K562 (cell line): ENCODE measurements around the gene FHIT. TPM values are rescaled to one million over a fixed set of nuclear protein-coding genes. Genes with fewer than 3 reads are reported as not detected.

Experiments
- ATAC-seq: fragments of 200-7000 bp; cut with Tn5 transposase; 3 replicates; pipeline ENCODE4 v1.9.1; 2020; ENCODE audit warnings: moderate library complexity
- BruUV-seq: library from RNA; stranded (reverse); fragments of 400-500 nt; replicated peaks from 2 replicates; lab custom pipeline; 2021; lab: Mats Ljungman, UMichigan
- CTCF ChIA-PET: fragments of 300-600 bp; formaldehyde crosslinking; extraction: SDS; loops from one replicate; lab custom pipeline; 2021; ENCODE audit warnings: low intra/inter-chr PET ratio; lab: Yijun Ruan, JAX
- POLR2A ChIA-PET: fragments of 300-600, 350-650 bp; sonication (Branson Sonifier 250); formaldehyde crosslinking; extraction: SDS; loops from one replicate; lab custom pipeline; 2021; ENCODE audit warnings: antibody characterized with exemption, inconsistent platforms; lab: Yijun Ruan, JAX
- DNase-seq, 4 experiments: peaks; one replicate each; pipeline versions ENCODE4 v3.0.0 to v3.0.0-alpha.2; 2011 to 2018; ENCODE audit warnings: low spot score in 3 of 4, mixed read lengths in 3 of 4; ENCODE audit errors: extremely low read depth in 1 of 4
- FAIRE-seq: peaks from 2 replicates; lab custom pipeline; 2011; peaks lifted over from hg19 to GRCh38; lab: Jason Lieb, UNC
- H2AFZ ChIP-seq: 2 replicates; pipeline ENCODE4 v1.6.0; 2011; ENCODE audit warnings: low read depth, low read length, control low read depth, inconsistent platforms
- H3K27ac ChIP-seq: fragments of 200-600 bp; 3 replicates; pipeline ENCODE4 v1.8.0; 2011; ENCODE audit warnings: low read depth, mild to moderate bottlenecking, control low read depth, inconsistent platforms, low read length, moderate library complexity, mixed read lengths; ENCODE audit errors: extremely low read depth
- H3K27me3 ChIP-seq, 2 experiments: fragments of 300-600 bp in 1 of 2; 2 replicates in 1 of 2; 3 replicates in 1 of 2; pipeline versions ENCODE4 v1.6.0 to v1.8.0; 2011; ENCODE audit warnings: inconsistent platforms in 2 of 2, low read length in 2 of 2, mild to moderate bottlenecking in 1 of 2, mixed read lengths in 1 of 2, moderate library complexity in 1 of 2; ENCODE audit not compliant: control insufficient read depth in 2 of 2, insufficient read depth in 2 of 2
- H3K36me3 ChIP-seq: fragments of 300-600 bp; 3 replicates; pipeline ENCODE4 v1.8.0; 2011; ENCODE audit warnings: mild to moderate bottlenecking, low read length, inconsistent platforms; ENCODE audit not compliant: control insufficient read depth, insufficient read depth
- H3K4me1 ChIP-seq, 2 experiments: fragments of 200-600 bp in 1 of 2; replicated peaks in 1 of 2; 2 replicates in 1 of 2; 3 replicates in 1 of 2; pipeline versions ENCODE4 v1.5.1 to v1.8.0; 2011; ENCODE audit warnings: inconsistent platforms in 2 of 2, low read length in 2 of 2, mild to moderate bottlenecking in 1 of 2, mixed read lengths in 1 of 2, moderate library complexity in 1 of 2; ENCODE audit not compliant: control insufficient read depth in 2 of 2, insufficient read depth in 2 of 2
- H3K4me2 ChIP-seq: 2 replicates; pipeline ENCODE4 v1.6.1; 2011; ENCODE audit warnings: low read length, control low read depth, inconsistent platforms, mixed read lengths; ENCODE audit not compliant: insufficient read depth
- H3K4me3 ChIP-seq: fragments of 200-600 bp; sonication (generic), shearing (Covaris generic); 2 replicates; pipeline ENCODE4 v1.5.1; 2016; ENCODE audit warnings: control low read depth, inconsistent platforms
- H3K79me2 ChIP-seq: fragments of 200-600 bp; 3 replicates; pipeline ENCODE4 v1.8.0; 2011; ENCODE audit warnings: low read length, inconsistent platforms; ENCODE audit not compliant: control insufficient read depth, insufficient read depth
- H3K9ac ChIP-seq, 2 experiments: 2 replicates each; pipeline versions ENCODE4 v1.6.0 to v1.6.1; 2011; ENCODE audit warnings: low read depth in 2 of 2, low read length in 2 of 2, control low read depth in 1 of 2, inconsistent platforms in 1 of 2, mild to moderate bottlenecking in 1 of 2, mixed read lengths in 1 of 2; ENCODE audit not compliant: insufficient read depth in 1 of 2
- H3K9me1 ChIP-seq: one replicate; pipeline ENCODE4 v1.6.0; 2011; ENCODE audit warnings: inconsistent platforms, mild to moderate bottlenecking, low read length, moderate library complexity; ENCODE audit not compliant: control insufficient read depth, insufficient read depth
- H3K9me3 ChIP-seq: replicated peaks from 2 replicates; pipeline ENCODE4 v1.5.1; 2011; ENCODE audit warnings: low read depth, low read length, inconsistent platforms; ENCODE audit not compliant: control insufficient read depth, insufficient read depth
- H4K20me1 ChIP-seq: replicated peaks from 2 replicates; pipeline ENCODE4 v1.6.1; 2011; ENCODE audit warnings: low read length, inconsistent platforms, mixed read lengths; ENCODE audit not compliant: control insufficient read depth, insufficient read depth
- CEBPG ChIP-seq, 3 experiments: fragments of 200-800 bp in 1 of 3; sonication (Bioruptor generic) in 1 of 3; sonication (generic) in 1 of 3; formaldehyde crosslinking in 1 of 3; IDR thresholded peaks in 2 of 3; conservative IDR thresholded peaks in 1 of 3; 2 replicates each; pipeline versions ENCODE4 v1.6.1 to v1.8.0; 2016 to 2022; ENCODE audit warnings: missing compliant biosample characterization in 2 of 3, missing genetic modification characterization in 2 of 3, mild to moderate bottlenecking in 1 of 3, missing genetic modification reagents in 1 of 3
- ELF1 ChIP-seq: fragments of 200-800 bp; sonication (Bioruptor generic); IDR thresholded peaks from 2 replicates; pipeline ENCODE4 v1.6.1; 2016; ENCODE audit warnings: missing genetic modification characterization, missing compliant biosample characterization
- FOXP1 ChIP-seq: sonication (generic); formaldehyde crosslinking; IDR thresholded peaks from 2 replicates; pipeline ENCODE4 v1.8.0; 2022; ENCODE audit warnings: mild to moderate bottlenecking, missing genetic modification reagents
- GATAD2B ChIP-seq: fragments of 450-650 bp; IDR thresholded peaks from 2 replicates; pipeline ENCODE4 v1.6.1; 2017; ENCODE audit warnings: mild to moderate bottlenecking, borderline replicate concordance
- HMGN3 ChIP-seq: IDR thresholded peaks from 2 replicates; pipeline ENCODE4 v1.6.1; 2011; ENCODE audit warnings: borderline replicate concordance, low read depth, mild to moderate bottlenecking, mixed read lengths, low read length; ENCODE audit not compliant: insufficient read length; ENCODE audit errors: extremely low read depth
- MYC ChIP-seq, 2 experiments: fragments of 250-450 bp in 1 of 2; sonication (Bioruptor Pico) in 1 of 2; IDR thresholded peaks; 2 replicates each; pipeline versions ENCODE4 v1.5.1 to v1.6.1; 2012 to 2021; ENCODE audit warnings: low read depth in 2 of 2, borderline replicate concordance in 1 of 2, improper control_type of control experiment in 1 of 2, low read length in 1 of 2, mild to moderate bottlenecking in 1 of 2, moderate library complexity in 1 of 2
- PHTF2 ChIP-seq: fragments of 250-450 bp; sonication (Bioruptor Pico); IDR thresholded peaks from 2 replicates; pipeline ENCODE4 v1.5.0; 2021; ENCODE audit warnings: mild to moderate bottlenecking
- POU5F1 ChIP-seq: fragments of 150-350 bp; IDR thresholded peaks from 2 replicates; pipeline ENCODE4 v1.6.1; 2014; ENCODE audit warnings: borderline replicate concordance, low read length, low read depth, mild to moderate bottlenecking; ENCODE audit not compliant: partially characterized antibody
- PRPF4 ChIP-seq: fragments of 200-400 bp; formaldehyde crosslinking; IDR thresholded peaks from one replicate; pipeline ENCODE4 v1.6.1; 2017; ENCODE audit warnings: low read length, low read depth, mild to moderate bottlenecking; ENCODE audit not compliant: insufficient read depth, poor library complexity, severe bottlenecking
- RBM17 ChIP-seq: fragments of 200-400 bp; formaldehyde crosslinking; IDR thresholded peaks from 2 replicates; pipeline ENCODE4 v1.6.1; 2017; ENCODE audit warnings: low read depth, mild to moderate bottlenecking, low read length, borderline replicate concordance
- TCF7L2 ChIP-seq: fragments of 150-350 bp; IDR thresholded peaks from 2 replicates; pipeline ENCODE4 v1.6.1; 2016; ENCODE audit warnings: low read depth, mild to moderate bottlenecking, low read length, moderate library complexity
- ZBED1 ChIP-seq: IDR thresholded peaks from 2 replicates; pipeline ENCODE4 v1.6.1; 2014
- WGBS: fragments of 100-300 bp; shearing (Covaris generic); methylation state at CpG from one replicate; pipeline ENCODE4 v1.1.6; 2016; ENCODE audit warnings: low coverage, mixed read lengths; ENCODE audit not compliant: insufficient coverage; ENCODE audit errors: missing lambda C conversion rate; 5-methylcytosine and 5-hydroxymethylcytosine counted together
- in situ Hi-C: fragments of 300-500 bp; cut with MboI; formaldehyde crosslinking; loops from 4 replicates; pipeline ENCODE4 v1.15.0; 2018; ENCODE audit warnings: inconsistent platforms, mixed read lengths
- intact Hi-C: fragments of 100-400 bp; cut with micrococcal nuclease; formaldehyde crosslinking; loops from 2 replicates; pipeline ENCODE4 v1.14.2; 2022
- polyA plus RNA-seq, 8 experiments: library from polyadenylated mRNA; depleted of rRNA in 4 of 8; stranded (reverse) in 5 of 8; unstranded in 3 of 8; fragments of >200 nt; fragmentation: Nextera tagmentation in 2 of 8; fragmentation: Illumina TruSeq in 1 of 8; extraction: Ambion mirVana in 2 of 8; extraction: Trizol in 1 of 8; gene quantifications; 2 replicates each; pipeline versions ENCODE4 v1.2.1 to v1.2.3, GENCODE V29; 2011 to 2014; ENCODE audit warnings: inconsistent platforms in 1 of 8, missing spikeins in 1 of 8
- total RNA-seq, 7 experiments: library from RNA; depleted of rRNA in 6 of 7; stranded (reverse); fragments of >200 nt in 6 of 7; fragmentation: Illumina TruSeq in 2 of 7; extraction: Trizol in 2 of 7; gene quantifications; 2 replicates each; pipeline versions ENCODE4 v1.2.1 to v1.2.3, GENCODE V29; 2011 to 2021; ENCODE audit warnings: low replicate concordance in 1 of 7
- TF ChIP-seq, protein P1 (sequence below): fragments of 450-650 bp; formaldehyde crosslinking; conservative IDR thresholded peaks from 2 replicates; pipeline ENCODE4 v1.4.0; 2022; ENCODE audit warnings: mild to moderate bottlenecking, missing genetic modification characterization
- TF ChIP-seq, protein P2 (sequence below): sonication (generic); formaldehyde crosslinking; IDR thresholded peaks from 2 replicates; pipeline ENCODE4 v1.8.0; 2022; ENCODE audit warnings: missing genetic modification reagents, mild to moderate bottlenecking, moderate library complexity, borderline replicate concordance
- TF ChIP-seq, protein P3 (sequence below): fragments of 450-650 bp; formaldehyde crosslinking; IDR thresholded peaks from 2 replicates; pipeline ENCODE4 v1.4.0; 2022; ENCODE audit warnings: missing genetic modification characterization
- TF ChIP-seq, protein P4 (sequence below): IDR thresholded peaks from 2 replicates; pipeline ENCODE4 v1.6.1; 2016; ENCODE audit warnings: missing genetic modification characterization, missing compliant biosample characterization

Gene FHIT
- total and polyA plus RNA-seq, 9 of the 15 experiments (the other 6 are each of a cell fraction or from before 2014, with no cell fraction given): 1.7 to 9.1 (median 4.3) TPM

DNA sequence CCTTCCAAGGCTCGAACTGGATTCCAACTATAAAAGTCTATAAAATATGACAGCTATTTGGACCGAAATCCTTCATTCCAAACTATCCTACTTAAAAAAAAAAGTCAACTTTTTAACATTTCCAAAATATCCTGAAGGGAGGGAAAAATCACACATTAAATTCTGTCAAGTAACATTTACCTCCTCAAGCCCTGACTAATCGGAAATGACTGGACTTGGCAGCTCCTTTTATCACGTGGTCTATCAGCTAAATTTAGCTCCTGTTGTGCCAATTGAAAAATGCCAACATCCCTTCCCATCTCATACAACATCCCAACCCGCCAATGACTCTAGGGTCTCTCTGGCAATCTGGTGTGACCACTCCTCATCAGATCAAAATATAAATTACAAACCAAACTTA lies 297.9 kb downstream of the FHIT start (continued):
- TF ChIP-seq ELF1 (tag): no peak
- TF ChIP-seq TCF7L2: no peak
- no peak for TF ChIP-seq GATAD2B
- TF ChIP-seq, protein P1, sequence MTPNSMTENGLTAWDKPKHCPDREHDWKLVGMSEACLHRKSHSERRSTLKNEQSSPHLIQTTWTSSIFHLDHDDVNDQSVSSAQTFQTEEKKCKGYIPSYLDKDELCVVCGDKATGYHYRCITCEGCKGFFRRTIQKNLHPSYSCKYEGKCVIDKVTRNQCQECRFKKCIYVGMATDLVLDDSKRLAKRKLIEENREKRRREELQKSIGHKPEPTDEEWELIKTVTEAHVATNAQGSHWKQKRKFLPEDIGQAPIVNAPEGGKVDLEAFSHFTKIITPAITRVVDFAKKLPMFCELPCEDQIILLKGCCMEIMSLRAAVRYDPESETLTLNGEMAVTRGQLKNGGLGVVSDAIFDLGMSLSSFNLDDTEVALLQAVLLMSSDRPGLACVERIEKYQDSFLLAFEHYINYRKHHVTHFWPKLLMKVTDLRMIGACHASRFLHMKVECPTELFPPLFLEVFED (CRISPR knock-in tag): no peak
- TF ChIP-seq MYC (IDR thresholded peaks at IDR 0.05; ENCODE audit: low read depth, low read length): no peak
- no peak for TF ChIP-seq MYC (CRISPR knock-in tag; IDR thresholded peaks at IDR 0.05; ENCODE audit: borderline replicate concordance, low read depth)
- no peak for TF ChIP-seq PHTF2
- TF ChIP-seq, all 486 proteins: peak for 0

DNA sequence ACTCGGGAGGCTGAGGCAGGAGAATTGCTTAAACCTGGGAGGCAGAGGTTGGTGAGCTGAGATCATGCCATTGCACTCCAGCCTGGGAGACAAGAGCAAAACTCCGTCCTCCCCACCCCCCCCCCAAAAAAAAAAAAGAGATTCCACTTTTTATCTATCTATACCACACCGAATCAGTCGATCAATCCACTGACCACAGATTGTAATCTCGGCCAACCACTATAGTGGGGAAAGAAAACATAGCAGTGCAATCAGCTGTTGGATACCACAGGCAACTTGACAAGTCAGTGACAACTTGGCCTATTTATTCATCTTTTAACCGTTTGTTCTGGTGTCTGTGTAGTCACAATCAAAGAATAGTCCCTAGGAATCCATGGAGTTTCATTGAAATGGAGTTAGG lies 299.2 kb downstream of the FHIT start:
- Histone ChIP-seq H3K27ac (no peak overlapping the region), H3K79me2 (no peaks in the 10 kb centered on the region), H3K4me2 (no peak overlapping the region), H3K36me3 (no peaks in the 10 kb centered on the region), H2AFZ (no peak overlapping the region), H3K4me1 (no peaks in the 10 kb centered on the region), H3K4me3 (no peak overlapping the region), H3K27me3 (no peaks in the 10 kb centered on the region), H3K9ac (no peak overlapping the region), H3K9me3 (no peaks in the 10 kb centered on the region), H4K20me1 (no peaks in the 10 kb centered on the region), H3K9me1 (no peaks in the 10 kb centered on the region)
- intact Hi-C loops (no loop called here), in situ Hi-C loops (no loop called here)
- FAIRE-seq (no peak), DNase-seq (no peak), ATAC-seq (no peak)
- POLR2A ChIA-PET: no interaction called here
- no TSS peak for BruUV-seq
- WGBS: 0% methylated on average over 5 of the region's 6 CpGs
- CTCF ChIA-PET: no interaction called here
- TF ChIP-seq HMGN3 (no peak), POU5F1 (no peak), RBM17 (no peak), FOXP1 (CRISPR knock-in tag) (no peak), PRPF4 (no peak), ZBED1 (no peak), CEBPG (CRISPR knock-in tag; IDR thresholded peaks at IDR 0.05) (no peak), CEBPG (tag; conservative IDR thresholded peaks at IDR 0.05 in 1 of 2, IDR thresholded peaks at IDR 0.05 in 1 of 2) (no peak)
- TF ChIP-seq, protein P2, sequence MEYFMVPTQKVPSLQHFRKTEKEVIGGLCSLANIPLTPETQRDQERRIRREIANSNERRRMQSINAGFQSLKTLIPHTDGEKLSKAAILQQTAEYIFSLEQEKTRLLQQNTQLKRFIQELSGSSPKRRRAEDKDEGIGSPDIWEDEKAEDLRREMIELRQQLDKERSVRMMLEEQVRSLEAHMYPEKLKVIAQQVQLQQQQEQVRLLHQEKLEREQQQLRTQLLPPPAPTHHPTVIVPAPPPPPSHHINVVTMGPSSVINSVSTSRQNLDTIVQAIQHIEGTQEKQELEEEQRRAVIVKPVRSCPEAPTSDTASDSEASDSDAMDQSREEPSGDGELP (CRISPR knock-in tag): no peak
- TF ChIP-seq, protein P3, sequence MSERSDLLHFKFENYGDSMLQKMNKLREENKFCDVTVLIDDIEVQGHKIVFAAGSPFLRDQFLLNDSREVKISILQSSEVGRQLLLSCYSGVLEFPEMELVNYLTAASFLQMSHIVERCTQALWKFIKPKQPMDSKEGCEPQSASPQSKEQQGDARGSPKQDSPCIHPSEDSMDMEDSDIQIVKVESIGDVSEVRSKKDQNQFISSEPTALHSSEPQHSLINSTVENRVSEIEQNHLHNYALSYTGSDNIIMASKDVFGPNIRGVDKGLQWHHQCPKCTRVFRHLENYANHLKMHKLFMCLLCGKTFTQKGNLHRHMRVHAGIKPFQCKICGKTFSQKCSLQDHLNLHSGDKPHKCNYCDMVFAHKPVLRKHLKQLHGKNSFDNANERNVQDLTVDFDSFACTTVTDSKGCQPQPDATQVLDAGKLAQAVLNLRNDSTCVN (CRISPR knock-in tag): no peak
- TF ChIP-seq, protein P4, sequence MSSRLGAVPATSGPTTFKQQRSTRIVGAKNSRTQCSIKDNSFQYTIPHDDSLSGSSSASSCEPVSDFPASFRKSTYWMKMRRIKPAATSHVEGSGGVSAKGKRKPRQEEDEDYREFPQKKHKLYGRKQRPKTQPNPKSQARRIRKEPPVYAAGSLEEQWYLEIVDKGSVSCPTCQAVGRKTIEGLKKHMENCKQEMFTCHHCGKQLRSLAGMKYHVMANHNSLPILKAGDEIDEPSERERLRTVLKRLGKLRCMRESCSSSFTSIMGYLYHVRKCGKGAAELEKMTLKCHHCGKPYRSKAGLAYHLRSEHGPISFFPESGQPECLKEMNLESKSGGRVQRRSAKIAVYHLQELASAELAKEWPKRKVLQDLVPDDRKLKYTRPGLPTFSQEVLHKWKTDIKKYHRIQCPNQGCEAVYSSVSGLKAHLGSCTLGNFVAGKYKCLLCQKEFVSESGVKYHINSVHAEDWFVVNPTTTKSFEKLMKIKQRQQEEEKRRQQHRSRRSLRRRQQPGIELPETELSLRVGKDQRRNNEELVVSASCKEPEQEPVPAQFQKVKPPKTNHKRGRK: no peak
